Measurements from ENCODE around the gene SGSM2. TPM values are rescaled to one million over a fixed set of nuclear protein-coding genes. Genes with fewer than 3 reads are reported as not detected.

Gene SGSM2
- total RNA-seq, 1 donor from 2014 or later, result 28.2 TPM

GRCh38 chr17:2362881-2363280 lies 25.6 kb downstream of the SGSM2 start:
- TF ChIP-seq CTCF (conservative IDR thresholded peaks at IDR 0.05; ENCODE audit: low read depth, low read length), result no peak
- H3K4me3 ChIP-seq (ENCODE audit: low read depth, low read length), result no peak overlapping the region
- no peak for DNase-seq (ENCODE audit: low read depth)

GRCh38 chr17:2363318-2363717 lies 26.0 kb downstream of the SGSM2 start:
- DNase-seq (ENCODE audit: low read depth), result no peak
- no peak overlapping the region for H3K4me3 ChIP-seq (ENCODE audit: low read depth, low read length)
- TF ChIP-seq CTCF (conservative IDR thresholded peaks at IDR 0.05; ENCODE audit: low read depth, low read length), result no peak

- no peak for DNase-seq (ENCODE audit: low read depth)
- TF ChIP-seq CTCF (conservative IDR thresholded peaks at IDR 0.05; ENCODE audit: low read depth, low read length), result no peak
- H3K4me3 ChIP-seq (ENCODE audit: low read depth, low read length), result no peak overlapping the region
Measured at GRCh38 chr17:2363851-2364762, 26.8 kb downstream of the SGSM2 start.

- no peak for DNase-seq (ENCODE audit: low read depth)
- no peak overlapping the region for H3K4me3 ChIP-seq (ENCODE audit: low read depth, low read length)
- no peak for TF ChIP-seq CTCF (conservative IDR thresholded peaks at IDR 0.05; ENCODE audit: low read depth, low read length)
Measured at GRCh38 chr17:2364763-2365116, 27.4 kb downstream of the SGSM2 start.

- no peak overlapping the region for H3K4me3 ChIP-seq (ENCODE audit: low read depth, low read length)
- no peak for TF ChIP-seq CTCF (conservative IDR thresholded peaks at IDR 0.05; ENCODE audit: low read depth, low read length)
- no peak for DNase-seq (ENCODE audit: low read depth)
Measured at GRCh38 chr17:2365132-2365531, 27.8 kb downstream of the SGSM2 start.

- no peak overlapping the region for H3K4me3 ChIP-seq (ENCODE audit: low read depth, low read length)
- no peak for TF ChIP-seq CTCF (conservative IDR thresholded peaks at IDR 0.05; ENCODE audit: low read depth, low read length)
Measured at GRCh38 chr17:2366747-2367494, 29.6 kb downstream of the SGSM2 start.

More at GRCh38 chr17:2366747-2367494, 29.6 kb downstream of the SGSM2 start:
- DNase-seq (ENCODE audit: low read depth), result no peak
